ENCODE results near the gene SLC36A1.
"Not testable (repeated sequence)": the region's sequence is repeated elsewhere in the genome, so short reads cannot be mapped to it uniquely, and the experiment has no call there.

The SLC36A1 gene

GRCh38 chr5:151483647-151484046 is 36.2 kb downstream of the SLC36A1 start:
- no peak for DNase-seq (ENCODE audit: low read depth)

GRCh38 chr5:151487544-151487943 is 40.1 kb downstream of the SLC36A1 start:
- no peak for DNase-seq (ENCODE audit: low read depth)

- no peak for DNase-seq (ENCODE audit: low read depth)
Observed at GRCh38 chr5:151490627-151491026, 43.2 kb downstream of the SLC36A1 start.

- no peak for DNase-seq (ENCODE audit: low read depth)
Observed at GRCh38 chr5:151491062-151491461, 43.7 kb downstream of the SLC36A1 start.

GRCh38 chr5:151492729-151493128 is 45.3 kb downstream of the SLC36A1 start:
- DNase-seq (ENCODE audit: low read depth), result no peak

GRCh38 chr5:151493665-151494064 is 46.3 kb downstream of the SLC36A1 start:
- no peak for DNase-seq (ENCODE audit: low read depth)

GRCh38 chr5:151495320-151495719 is 47.9 kb downstream of the SLC36A1 start:
- no peak for DNase-seq (ENCODE audit: low read depth)

- DNase-seq (ENCODE audit: low read depth), result no peak
Observed at GRCh38 chr5:151496041-151496484, 48.7 kb downstream of the SLC36A1 start.

- DNase-seq (ENCODE audit: low read depth), result no peak
Observed at GRCh38 chr5:151497391-151498002, 50.1 kb downstream of the SLC36A1 start.

- DNase-seq (ENCODE audit: low read depth), result no peak
Observed at GRCh38 chr5:151498395-151499155, 51.2 kb downstream of the SLC36A1 start.

- DNase-seq (ENCODE audit: low read depth), result no peak
Observed at GRCh38 chr5:151499501-151500035, 52.2 kb downstream of the SLC36A1 start.

- DNase-seq (ENCODE audit: low read depth), result no peak
Observed at GRCh38 chr5:151504006-151504405, 56.6 kb downstream of the SLC36A1 start.

GRCh38 chr5:151508308-151508707 is 60.9 kb downstream of the SLC36A1 start:
- not testable (repeated sequence) for DNase-seq (ENCODE audit: low read depth)

- no peak for DNase-seq (ENCODE audit: low read depth)
Observed at GRCh38 chr5:151509231-151509630, 61.8 kb downstream of the SLC36A1 start.

- no peak for DNase-seq (ENCODE audit: low read depth)
Observed at GRCh38 chr5:151509836-151510235, 62.4 kb downstream of the SLC36A1 start.

- DNase-seq (ENCODE audit: low read depth), result no peak
Observed at GRCh38 chr5:151517122-151517920, 69.9 kb downstream of the SLC36A1 start.

- DNase-seq (ENCODE audit: low read depth), result no peak
Observed at GRCh38 chr5:151520294-151520693, 72.9 kb downstream of the SLC36A1 start.

- DNase-seq (ENCODE audit: low read depth), result no peak
Observed at GRCh38 chr5:151522226-151522625, 74.8 kb downstream of the SLC36A1 start.

GRCh38 chr5:151523335-151523734 is 75.9 kb downstream of the SLC36A1 start:
- DNase-seq (ENCODE audit: low read depth), result no peak

- DNase-seq (ENCODE audit: low read depth), result no peak
Observed at GRCh38 chr5:151528153-151528552, 80.8 kb downstream of the SLC36A1 start.

GRCh38 chr5:151528996-151529395 is 81.6 kb downstream of the SLC36A1 start:
- no peak for DNase-seq (ENCODE audit: low read depth)

- DNase-seq (ENCODE audit: low read depth), result no peak
Observed at GRCh38 chr5:151531581-151531980, 84.2 kb downstream of the SLC36A1 start.

GRCh38 chr5:151532416-151532815 is 85.0 kb downstream of the SLC36A1 start:
- DNase-seq (ENCODE audit: low read depth), result no peak

All from activated gamma-delta T cell treated with anti-CD3 and anti-CD28 coated beads, Interleukin-2, amount 50 U/mL, for 16 hours (primary cell).